Endothelial cell of umbilical vein (primary cell): Measurements from ENCODE around the gene CASK. TPM values are rescaled to one million over a fixed set of nuclear protein-coding genes. Genes with fewer than 3 reads are reported as not detected.

Experiments used
- BruUV-seq: library from RNA; stranded (reverse); fragments of 400-500 nt; replicated peaks from 2 replicates; lab custom pipeline; 2021; lab: Mats Ljungman, UMichigan
- CTCF ChIA-PET: fragments of 300-600, 350-600 bp; sonication (Branson Sonifier 250); formaldehyde crosslinking; loops from one replicate; lab custom pipeline; 2021; ENCODE audit warnings: antibody characterized with exemption, inconsistent platforms; lab: Charles Lee
- POLR2A ChIA-PET: fragments of 300-600, 350-600 bp; sonication (Branson Sonifier 250); formaldehyde crosslinking; loops from one replicate; lab custom pipeline; 2021; ENCODE audit warnings: antibody characterized with exemption, inconsistent platforms; lab: Charles Lee
- DNase-seq: peaks from one replicate; pipeline ENCODE4 v3.0.0-alpha.2; 2011; ENCODE audit warnings: low read depth, low spot score
- FAIRE-seq: peaks from 2 replicates; lab custom pipeline; 2011; peaks lifted over from hg19 to GRCh38; lab: Jason Lieb, UNC
- H2AFZ ChIP-seq: 2 replicates; pipeline ENCODE4 v1.6.0; 2012; ENCODE audit warnings: low read depth, low read length, control low read depth, inconsistent platforms
- H3K27ac ChIP-seq: 2 replicates; pipeline ENCODE4 v1.5.1; 2011; ENCODE audit warnings: low read depth, mild to moderate bottlenecking, control low read depth, low read length, moderate library complexity; ENCODE audit not compliant: insufficient read depth
- H3K27me3 ChIP-seq, 2 experiments: 2 replicates each; pipeline versions ENCODE4 v1.6.0 to v1.6.1; 2011; ENCODE audit warnings: low read length in 2 of 2, mixed read lengths in 1 of 2; ENCODE audit not compliant: control insufficient read depth in 2 of 2, insufficient read depth in 2 of 2
- H3K36me3 ChIP-seq, 2 experiments: 2 replicates in 1 of 2; 3 replicates in 1 of 2; pipeline ENCODE4 v1.5.1; 2011; ENCODE audit warnings: low read length in 2 of 2, mild to moderate bottlenecking in 1 of 2, moderate library complexity in 1 of 2; ENCODE audit not compliant: control insufficient read depth in 2 of 2, insufficient read depth in 2 of 2; ENCODE audit errors: extremely low read depth in 1 of 2
- H3K4me1 ChIP-seq: 3 replicates; pipeline ENCODE4 v1.5.1; 2011; ENCODE audit warnings: mild to moderate bottlenecking, low read length; ENCODE audit not compliant: control insufficient read depth, insufficient read depth; ENCODE audit errors: extremely low read depth
- H3K4me2 ChIP-seq: 2 replicates; pipeline ENCODE4 v1.6.1; 2011; ENCODE audit warnings: low read length, control low read depth, mixed read lengths; ENCODE audit not compliant: insufficient read depth
- H3K4me3 ChIP-seq, 3 experiments: fragments of 200-600 bp in 1 of 3; sonication (generic), shearing (Covaris generic) in 1 of 3; replicated peaks in 1 of 3; 2 replicates each; pipeline ENCODE4 v1.5.1; 2011 to 2016; ENCODE audit warnings: control low read depth in 3 of 3, low read length in 3 of 3, mild to moderate bottlenecking in 2 of 3, inconsistent platforms in 1 of 3, low read depth in 1 of 3, moderate library complexity in 1 of 3; ENCODE audit not compliant: insufficient read depth in 1 of 3
- H3K79me2 ChIP-seq: 2 replicates; pipeline ENCODE4 v1.6.0; 2012; ENCODE audit warnings: low read length, inconsistent platforms; ENCODE audit not compliant: control insufficient read depth, insufficient read depth
- H3K9ac ChIP-seq: replicated peaks from 2 replicates; pipeline ENCODE3; 2011; ENCODE audit warnings: low read length, control low read depth; ENCODE audit not compliant: insufficient read depth; ENCODE audit errors: extremely low read depth
- H3K9me1 ChIP-seq: replicated peaks from 3 replicates; pipeline ENCODE4 v1.6.0; 2011; ENCODE audit warnings: mild to moderate bottlenecking, low read length; ENCODE audit not compliant: control insufficient read depth, insufficient read depth; ENCODE audit errors: extremely low read depth
- H3K9me3 ChIP-seq: replicated peaks from 2 replicates; pipeline ENCODE4 v1.5.1; 2012; ENCODE audit warnings: low read length, inconsistent platforms; ENCODE audit not compliant: control insufficient read depth, insufficient read depth
- H4K20me1 ChIP-seq: replicated peaks from 2 replicates; pipeline ENCODE3; 2011; ENCODE audit warnings: mild to moderate bottlenecking, low read length; ENCODE audit not compliant: control insufficient read depth, insufficient read depth; ENCODE audit errors: extremely low read depth
- CTCF ChIP-seq, 2 donors: IDR thresholded peaks; 1 replicate in 1 of 2; 2 replicates in 1 of 2; pipeline ENCODE4 v1.5.1; 2011; ENCODE audit warnings: low read length in 2 of 2, mild to moderate bottlenecking in 2 of 2, moderate library complexity in 2 of 2, control low read depth in 1 of 2, inconsistent platforms in 1 of 2, low read depth in 1 of 2; ENCODE audit not compliant: insufficient read depth in 1 of 2; ENCODE audit errors: extremely low read depth in 1 of 2
- EZH2 ChIP-seq: IDR thresholded peaks from 2 replicates; pipeline ENCODE4 v1.6.1; 2012; ENCODE audit warnings: borderline replicate concordance, low read depth, mild to moderate bottlenecking, moderate library complexity, low read length, inconsistent platforms; ENCODE audit not compliant: severe bottlenecking
- FOS ChIP-seq: IDR thresholded peaks from 2 replicates; pipeline ENCODE4 v1.6.1; 2011; ENCODE audit warnings: mild to moderate bottlenecking, low read length, moderate library complexity, borderline replicate concordance; ENCODE audit not compliant: insufficient read depth
- GATA2 ChIP-seq: IDR thresholded peaks from 2 replicates; pipeline ENCODE4 v1.7.0; 2011; ENCODE audit warnings: low read depth, mild to moderate bottlenecking, moderate library complexity, mixed read lengths, low read length; ENCODE audit not compliant: insufficient read length, insufficient read depth
- JUN ChIP-seq: IDR thresholded peaks from 2 replicates; pipeline ENCODE4 v1.6.1; 2011; ENCODE audit warnings: borderline replicate concordance, low read depth; ENCODE audit not compliant: insufficient read length, insufficient read depth
- MAX ChIP-seq: IDR thresholded peaks from 2 replicates; pipeline ENCODE4 v1.6.1; 2011; ENCODE audit not compliant: insufficient read depth, insufficient read length
- MYC ChIP-seq: IDR thresholded peaks from one replicate; pipeline ENCODE4 v1.6.1; 2011; ENCODE audit warnings: mild to moderate bottlenecking, low read depth, low read length
- POLR2A ChIP-seq: IDR thresholded peaks from 2 replicates; pipeline ENCODE4 v1.6.1; 2012; ENCODE audit warnings: low read depth, mild to moderate bottlenecking, control low read depth, low read length
- POLR2AphosphoS5 ChIP-seq: IDR thresholded peaks from 2 replicates; pipeline ENCODE4 v1.6.1; 2012; ENCODE audit warnings: low read depth, mild to moderate bottlenecking, control low read depth, low read length, moderate library complexity; ENCODE audit not compliant: insufficient read depth
- dilution Hi-C: fragments of 300-500 bp; cut with MboI; formaldehyde crosslinking; loops from one replicate; pipeline ENCODE4 v1.15.0; 2019; ENCODE audit warnings: low sequenced_read_pairs; ENCODE audit not compliant: extremely low pct_ligation_motif_present
- intact Hi-C: fragments of 100-400 bp; cut with micrococcal nuclease; formaldehyde crosslinking; loops from one replicate; pipeline ENCODE4 v1.10.0; 2022
- polyA plus RNA-seq, 4 experiments: library from polyadenylated mRNA; depleted of rRNA in 3 of 4; stranded (reverse) in 3 of 4; unstranded in 1 of 4; fragments of >200 nt; gene quantifications; 2 replicates each; pipeline versions ENCODE4 v1.2.1 to v1.2.3, GENCODE V29; 2011 to 2012; ENCODE audit warnings: missing spikeins in 1 of 4
- total RNA-seq: library from RNA; stranded (reverse); gene quantifications from 2 replicates; pipeline ENCODE4 v1.2.3, GENCODE V29; 2021

Gene CASK
- total and polyA plus RNA-seq, 2 donors (not counting 3 experiments of a cell fraction or from before 2014, with no cell fraction given): 6.4 to 30.4 TPM

DNA sequence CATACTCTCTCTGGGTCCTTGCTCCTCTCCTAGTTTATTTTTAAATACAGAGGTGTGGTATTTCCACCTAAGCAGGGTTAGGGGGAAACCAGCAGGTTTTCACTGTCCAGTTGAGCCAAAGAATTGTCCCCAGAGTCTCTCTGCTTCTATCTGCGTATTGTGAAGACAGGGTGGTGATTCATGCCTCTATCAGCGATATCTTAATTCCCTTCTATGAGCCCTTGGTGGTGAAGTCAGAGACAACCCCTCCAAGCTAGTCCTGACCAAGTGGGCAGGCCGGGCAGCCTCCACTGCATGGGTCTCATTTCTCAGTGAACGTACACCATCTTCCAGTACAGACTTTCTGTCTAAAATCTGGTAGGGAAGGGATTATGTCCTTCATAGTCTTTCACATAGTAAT lies 335.1 kb downstream of the CASK start:
- Histone ChIP-seq H3K36me3 (no peaks in the 10 kb centered on the region), H3K9me1 (no peaks in the 10 kb centered on the region), H3K4me2 (no peak overlapping the region), H3K27ac (no peak overlapping the region), H3K79me2 (no peaks in the 10 kb centered on the region), H2AFZ (no peak overlapping the region), H3K9ac (no peak overlapping the region), H3K27me3 (no peaks in the 10 kb centered on the region), H3K9me3 (no peaks in the 10 kb centered on the region), H3K4me3 (no peak overlapping the region), H3K4me1 (no peaks in the 10 kb centered on the region), H4K20me1 (no peaks in the 10 kb centered on the region)
- no peak for TF ChIP-seq POLR2A
- no peak for TF ChIP-seq EZH2
- no peak for TF ChIP-seq POLR2AphosphoS5
- TF ChIP-seq GATA2: no peak
- TF ChIP-seq JUN: no peak
- TF ChIP-seq CTCF (IDR thresholded peaks at IDR 0.05; ENCODE audit: extremely low read depth in 1 of 2, insufficient read depth in 1 of 2, low read depth in 1 of 2, low read length in 2 of 2): no peak
- TF ChIP-seq FOS: no peak
- no peak for TF ChIP-seq MYC
- no peak for TF ChIP-seq MAX
- intact Hi-C loops (no loop called here), dilution Hi-C loops (no loop called here)
- DNase-seq: no peak
- ChIA-PET CTCF (no interaction called here), POLR2A (no interaction called here)
- FAIRE-seq: no peak
- BruUV-seq: no TSS peak
